Measurements from ENCODE around the gene MRGPRG.

GRCh38 chr11:3231550-3231850 lies 12.9 kb upstream of the MRGPRG start:
- TF ChIP-seq CTCF (IDR thresholded peaks at IDR 0.05; ENCODE audit: low read length) = no peak
- TF ChIP-seq EZH2 (IDR thresholded peaks at IDR 0.05; ENCODE audit: borderline replicate concordance, low read length) = no peak
